CD4-positive, alpha-beta T cell treated with Interleukin-17A for 4 hours (primary cell): ENCODE results near the gene PPP6R2.

Experiments
- DNase-seq: peaks from one replicate; pipeline ENCODE4 v3.0.0-alpha.2; 2020; ENCODE audit warnings: mixed read lengths

Gene PPP6R2

DNA sequence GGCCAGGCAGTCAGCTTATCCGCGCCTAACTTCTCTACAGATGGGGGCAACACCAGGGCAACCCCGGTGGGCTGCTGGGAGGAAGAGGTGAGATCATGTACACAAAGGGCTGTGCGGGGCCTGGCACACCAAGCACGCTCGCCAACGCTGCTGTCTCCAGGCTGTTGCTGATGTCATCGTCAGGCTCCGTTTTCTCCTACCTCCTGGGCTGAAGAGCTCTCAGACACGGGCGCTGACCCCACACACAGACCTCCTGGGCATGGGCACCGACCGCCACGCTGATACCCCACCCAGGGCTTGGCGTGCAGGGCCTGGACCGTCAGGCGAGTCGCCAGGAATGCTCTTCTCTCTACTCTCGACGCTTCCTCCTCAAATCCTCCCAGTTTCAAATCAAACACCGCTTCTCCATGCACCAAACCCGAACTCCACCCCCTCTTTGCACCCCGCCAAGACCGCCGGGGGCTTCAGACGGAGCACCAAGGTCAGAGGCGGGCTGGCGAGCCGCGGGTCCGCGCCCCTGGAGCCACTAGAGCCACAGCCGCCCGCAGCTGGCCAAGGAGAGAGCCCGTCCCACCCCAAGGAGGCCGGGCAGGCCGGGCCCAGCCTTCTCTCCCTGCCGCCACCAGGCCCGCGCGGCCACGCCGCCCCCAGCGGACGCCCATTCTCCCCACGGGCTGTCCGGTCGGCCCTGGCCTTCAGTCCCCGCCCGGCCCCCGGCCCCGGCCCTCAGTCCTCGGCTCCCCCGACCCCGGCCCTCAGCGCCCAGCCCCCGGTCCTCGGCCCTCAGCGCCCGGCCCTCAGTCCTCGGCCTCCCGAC, 130.9 kb downstream of the PPP6R2 start:
- peak; percentile 54 for DNase-seq

DNA sequence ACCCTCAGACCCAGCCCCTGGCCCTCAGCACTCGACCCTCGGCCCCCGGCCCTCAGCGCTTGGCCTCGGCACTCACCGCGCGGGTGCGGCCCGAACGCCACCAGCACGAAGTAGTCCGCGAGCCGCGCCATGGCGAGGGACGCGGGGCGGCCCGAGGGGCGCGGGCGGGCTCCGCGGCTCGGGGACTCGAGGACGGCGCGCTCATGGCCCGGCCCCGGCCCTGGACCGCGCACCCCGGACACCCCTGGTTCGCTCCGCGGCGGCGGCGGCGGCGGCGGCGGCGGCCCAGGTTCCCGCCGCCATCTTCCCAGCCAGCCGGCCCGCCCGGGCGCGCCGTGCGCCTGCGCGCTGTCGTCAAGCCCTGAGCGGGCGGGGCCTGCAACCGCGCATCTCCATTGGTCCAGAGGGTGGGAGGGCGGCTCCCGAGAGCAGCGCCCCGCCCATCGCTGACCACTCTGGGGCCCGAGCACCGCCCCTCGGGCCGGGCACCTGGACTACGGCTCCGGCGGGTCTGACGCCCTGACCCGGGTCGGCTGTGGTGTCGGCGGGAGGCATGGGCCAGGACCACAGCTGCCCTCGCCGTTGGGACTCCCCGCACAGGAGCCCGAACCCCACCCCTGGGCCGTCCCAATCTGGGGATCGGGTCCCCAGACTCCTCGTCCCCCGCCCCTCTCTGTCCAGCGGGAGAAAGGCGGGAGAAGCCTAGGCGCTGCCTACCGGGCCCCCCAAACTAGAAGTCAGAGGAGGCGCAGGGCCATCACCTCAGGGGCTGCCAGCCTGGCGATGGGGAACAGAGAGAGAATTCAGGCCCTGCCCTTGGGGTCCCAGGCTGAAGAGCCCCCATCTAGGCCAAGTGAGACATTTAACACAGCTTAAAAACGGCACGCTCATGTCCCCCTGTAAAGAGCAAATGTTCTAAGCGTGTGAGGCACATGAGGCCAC, 131.9 kb downstream of the PPP6R2 start, which contains the start of gene SBF1:
Gene SBF1, minus strand, starts transcription at position 326 of the 942 bp plus-strand sequence. Its CDS starts 195 bp downstream, at position 131.
- peak; percentile 91 for DNase-seq

DNA sequence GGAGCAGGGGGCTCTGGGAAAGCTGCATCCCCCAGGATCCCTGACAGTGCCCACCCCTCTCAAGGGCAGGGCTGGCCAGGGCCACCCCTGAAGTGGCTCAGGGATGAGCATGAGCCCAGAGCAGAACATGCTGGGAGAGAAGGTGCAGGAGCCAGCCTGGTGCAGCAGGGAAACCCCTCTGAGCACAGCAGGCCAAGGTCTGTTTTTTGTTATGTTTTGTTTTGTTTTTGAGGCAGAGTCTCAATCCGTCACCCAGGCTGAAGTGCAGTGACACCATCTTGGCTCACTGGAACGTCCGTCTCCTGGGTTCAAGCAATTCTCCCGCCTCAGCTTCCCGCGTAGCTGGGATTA, 132.5 kb downstream of the PPP6R2 start:
- no peak for DNase-seq

DNA sequence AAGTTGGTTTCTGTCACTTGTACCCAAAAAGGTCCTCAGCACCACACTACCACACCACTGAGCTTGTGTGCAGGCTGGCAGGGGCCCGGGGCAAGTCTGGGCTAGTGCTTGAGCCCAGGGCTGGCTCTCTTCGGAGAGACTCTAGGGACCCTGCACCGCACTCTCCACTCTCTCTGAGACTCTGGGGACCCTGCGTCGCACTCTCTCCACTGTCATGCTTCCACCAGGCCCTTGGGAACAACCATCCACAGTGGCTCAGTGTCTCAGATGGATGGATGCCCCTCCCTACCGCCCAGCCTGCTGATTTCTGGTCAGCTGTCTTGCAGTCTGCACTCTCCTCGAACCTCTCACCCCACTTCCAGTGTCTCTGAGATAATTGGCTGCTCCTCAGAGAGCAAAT, 133.7 kb downstream of the PPP6R2 start:
- no peak for DNase-seq

DNA sequence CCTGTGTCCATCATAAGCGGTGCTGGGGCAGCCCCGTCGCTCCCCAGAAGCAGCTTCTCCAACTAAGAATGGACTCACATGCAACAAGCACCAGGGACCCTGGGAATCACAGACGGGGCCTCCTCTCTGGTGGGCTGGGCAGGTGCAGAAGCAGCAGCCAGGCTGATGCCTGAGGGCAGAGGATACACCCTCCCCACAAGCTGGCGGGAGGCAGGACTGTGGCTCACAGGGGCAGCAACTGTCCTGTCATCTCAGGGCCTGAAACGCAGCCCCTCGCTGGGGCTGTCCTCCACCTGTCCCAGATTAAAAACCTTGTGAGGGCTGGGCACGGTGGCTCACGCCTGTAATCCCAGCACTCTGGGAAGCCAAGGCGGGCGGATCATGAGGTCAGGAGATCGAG, 134.8 kb downstream of the PPP6R2 start:
- DNase-seq, result no peak

DNA sequence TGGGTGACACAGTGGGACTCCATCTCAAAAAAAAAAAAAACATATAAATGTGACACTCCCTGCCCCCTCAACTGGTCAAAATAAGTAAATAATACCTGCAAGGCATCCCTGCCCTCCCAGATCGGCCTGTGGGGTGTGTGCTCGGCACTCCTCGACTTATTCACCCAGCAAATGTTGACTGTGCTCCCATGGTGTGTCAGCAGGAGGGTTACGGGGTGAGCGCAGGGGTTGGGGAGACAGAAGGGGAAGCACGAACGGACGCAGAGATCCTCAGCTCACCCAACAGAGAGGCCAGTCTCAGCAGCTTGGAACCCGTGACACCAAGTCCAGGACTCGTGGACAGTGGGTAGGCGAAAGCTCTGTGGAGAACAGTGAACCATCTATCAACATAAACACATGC, 136.6 kb downstream of the PPP6R2 start:
- DNase-seq, result no peak

DNA sequence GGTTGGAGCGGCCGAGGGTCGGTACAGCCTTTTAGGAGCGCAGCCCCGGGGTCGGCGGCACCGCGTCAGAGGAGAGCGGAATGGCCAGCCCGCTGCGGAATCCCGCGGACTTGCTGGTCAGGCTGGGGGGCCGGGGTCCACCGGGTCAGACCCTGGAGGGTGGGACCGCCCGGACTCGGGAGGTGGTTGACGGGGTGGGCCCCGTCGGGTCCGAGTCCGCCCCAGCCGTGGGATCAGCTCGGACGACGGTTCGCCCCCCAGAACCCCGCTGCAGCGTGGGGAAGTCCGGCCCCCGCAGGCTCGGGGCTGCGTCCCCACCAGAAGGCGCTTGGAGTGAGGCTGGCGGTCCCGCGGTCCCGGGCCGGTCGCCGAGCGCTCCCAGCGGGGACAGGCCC, 137.9 kb downstream of the PPP6R2 start:
- DNase-seq, result no peak

DNA sequence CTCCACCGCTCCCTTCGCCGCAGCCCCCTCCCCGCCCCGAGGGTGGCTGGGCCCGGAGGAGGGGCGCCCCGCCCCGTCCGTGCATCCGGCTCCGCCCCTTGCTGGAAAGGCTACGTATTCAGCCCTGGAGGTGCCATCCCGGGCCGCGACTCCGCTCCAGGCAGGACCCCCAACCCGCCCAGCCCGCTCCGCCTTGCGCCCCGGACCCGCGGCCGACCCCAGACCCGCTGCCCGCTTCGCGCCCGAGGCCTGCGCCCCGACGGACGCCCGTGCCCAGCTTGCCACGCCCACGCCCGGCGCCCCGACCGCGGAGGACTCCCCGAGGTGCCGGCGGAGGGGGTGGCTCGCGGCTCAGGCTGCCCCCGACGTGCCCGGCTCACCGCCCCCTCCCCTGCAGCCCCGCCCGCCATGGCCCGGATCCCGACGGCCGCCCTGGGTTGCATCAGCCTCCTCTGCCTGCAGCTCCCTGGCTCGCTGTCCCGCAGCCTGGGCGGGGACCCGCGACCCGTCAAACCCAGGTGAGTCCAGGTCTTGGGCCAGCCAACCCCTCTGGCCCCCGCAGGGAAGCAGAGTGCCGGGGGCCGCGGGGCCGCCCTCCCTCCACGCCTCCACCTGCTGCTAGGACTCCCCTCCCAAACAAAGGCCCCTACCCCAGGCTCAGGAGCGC, 138.4 kb downstream of the PPP6R2 start, which contains the start of gene ADM2:
Gene ADM2, plus strand, starts transcription at position 104 of the 667 bp plus-strand sequence. Its CDS starts 305 bp downstream, at position 409.
- DNase-seq, result peak; percentile 86

DNA sequence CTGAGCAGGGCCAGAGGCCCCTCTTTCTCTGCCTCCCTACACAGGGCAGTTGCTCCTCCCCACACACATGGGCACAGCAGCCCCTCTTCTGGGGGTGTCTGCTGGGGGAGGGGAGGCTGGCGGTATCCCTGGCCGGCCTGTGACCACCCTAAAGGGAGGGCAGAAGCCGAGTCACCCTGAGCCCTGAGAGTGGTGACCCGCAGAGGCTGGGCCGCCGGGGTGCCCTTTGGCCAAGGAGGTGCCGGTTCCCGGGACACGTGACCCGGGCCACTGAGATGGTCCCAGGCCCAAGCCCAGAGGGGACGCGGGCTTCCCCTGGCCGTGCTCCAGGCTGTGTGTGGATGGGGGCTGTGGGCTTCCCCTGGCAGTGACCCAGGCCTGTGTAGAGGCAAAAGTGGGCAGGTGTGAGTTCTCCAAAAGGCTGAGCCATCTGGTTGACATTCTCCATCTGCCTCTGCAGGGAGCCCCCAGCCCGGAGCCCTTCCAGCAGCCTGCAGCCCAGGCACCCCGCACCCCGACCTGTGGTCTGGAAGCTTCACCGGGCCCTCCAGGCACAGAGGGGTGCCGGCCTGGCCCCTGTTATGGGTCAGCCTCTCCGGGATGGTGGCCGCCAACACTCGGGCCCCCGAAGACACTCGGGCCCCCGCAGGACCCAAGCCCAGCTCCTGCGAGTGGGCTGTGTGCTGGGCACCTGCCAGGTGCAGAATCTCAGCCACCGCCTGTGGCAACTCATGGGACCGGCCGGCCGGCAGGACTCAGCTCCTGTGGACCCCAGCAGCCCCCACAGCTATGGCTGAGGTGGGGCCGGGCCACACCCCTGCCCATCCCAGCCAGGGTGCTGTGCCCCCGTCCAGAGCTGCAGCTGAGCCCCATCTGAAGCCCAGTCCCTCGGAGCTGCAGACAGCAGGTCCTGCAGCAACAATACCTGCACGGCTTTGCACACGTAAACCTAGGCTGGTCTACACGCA, 139.3 kb downstream of the PPP6R2 start:
- DNase-seq, result no peak

DNA sequence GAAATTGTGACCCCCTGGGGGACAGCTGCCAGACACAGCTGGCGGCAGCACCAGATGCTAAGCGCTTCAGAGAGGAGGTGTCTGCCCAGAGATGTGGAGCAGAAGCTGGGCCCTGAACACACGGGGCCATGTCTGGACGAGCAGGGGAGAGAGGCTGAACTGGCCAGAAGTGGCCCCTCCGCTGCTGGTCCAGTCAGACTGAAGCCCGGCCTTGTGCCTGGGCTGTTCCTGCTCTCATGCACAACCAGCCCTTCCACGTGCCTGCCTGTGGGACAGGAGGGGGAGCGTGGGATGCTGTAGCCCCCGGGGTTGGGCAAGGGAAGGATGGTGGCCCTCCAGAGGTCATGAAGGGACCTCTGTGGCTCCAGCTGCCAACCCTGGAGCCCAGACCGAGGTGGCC, 140.0 kb downstream of the PPP6R2 start:
- DNase-seq, result no peak

DNA sequence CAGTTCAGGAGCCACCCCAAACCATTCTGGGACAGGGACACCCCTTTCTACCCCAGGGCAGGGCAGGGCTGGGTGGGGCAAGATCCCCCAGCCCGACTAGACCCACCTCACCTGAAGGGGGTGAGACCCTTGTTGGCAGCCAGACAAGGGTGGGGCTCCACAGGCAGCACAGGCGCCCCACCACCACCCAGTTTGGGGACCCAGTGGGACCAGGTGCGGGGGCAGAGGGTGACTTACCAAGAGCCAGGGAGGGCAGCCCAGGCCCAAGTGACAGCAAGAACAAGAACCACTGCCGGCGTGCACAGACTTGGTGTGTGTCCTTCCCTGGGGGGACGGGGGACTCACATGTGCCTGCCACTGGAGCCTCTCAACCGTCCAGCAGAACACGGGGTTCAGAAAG, 140.4 kb downstream of the PPP6R2 start:
- DNase-seq, result no peak

DNA sequence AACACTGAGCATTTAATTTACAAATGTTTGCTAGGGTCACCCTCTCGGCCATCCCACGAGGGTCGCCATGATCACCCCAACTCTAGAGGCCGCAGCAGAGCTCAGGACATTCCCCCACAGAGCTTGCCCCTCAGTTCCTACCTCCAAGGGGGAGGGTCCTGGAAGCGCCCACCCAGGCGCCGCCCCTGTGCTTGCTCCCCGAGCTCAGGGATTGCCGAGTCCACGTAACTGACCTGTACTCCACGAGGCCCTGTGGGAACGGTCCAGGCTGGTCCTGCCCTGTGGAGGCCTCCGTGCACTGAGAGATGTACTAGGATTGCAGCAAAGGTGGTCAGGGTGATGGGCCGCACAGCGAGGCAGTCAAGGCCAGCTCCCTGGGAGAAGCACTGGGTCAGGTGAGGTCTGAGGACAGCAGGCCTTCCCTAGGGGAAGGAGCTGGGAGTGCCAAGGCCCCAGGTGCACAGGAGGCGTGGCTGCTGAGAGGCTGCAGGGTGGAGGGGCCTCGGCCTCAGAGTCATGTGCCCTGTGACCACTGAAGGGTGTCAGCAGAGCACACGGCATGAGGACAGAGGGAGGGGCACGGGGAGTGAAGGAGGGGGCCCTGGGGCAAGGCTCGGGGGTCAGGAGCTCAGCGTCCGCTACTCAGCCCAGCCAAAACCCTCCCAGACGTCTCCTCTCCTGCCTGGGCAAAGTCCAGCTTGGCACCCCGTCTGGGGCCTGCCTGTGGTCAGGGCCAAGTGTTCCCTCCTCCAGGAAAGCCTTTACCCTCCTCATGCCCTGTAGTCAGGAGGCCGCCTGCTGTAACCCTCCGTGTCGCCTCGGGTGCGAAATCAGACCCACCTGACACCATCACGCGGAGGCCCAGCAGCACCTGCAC, 141.1 kb downstream of the PPP6R2 start:
- no peak for DNase-seq

DNA sequence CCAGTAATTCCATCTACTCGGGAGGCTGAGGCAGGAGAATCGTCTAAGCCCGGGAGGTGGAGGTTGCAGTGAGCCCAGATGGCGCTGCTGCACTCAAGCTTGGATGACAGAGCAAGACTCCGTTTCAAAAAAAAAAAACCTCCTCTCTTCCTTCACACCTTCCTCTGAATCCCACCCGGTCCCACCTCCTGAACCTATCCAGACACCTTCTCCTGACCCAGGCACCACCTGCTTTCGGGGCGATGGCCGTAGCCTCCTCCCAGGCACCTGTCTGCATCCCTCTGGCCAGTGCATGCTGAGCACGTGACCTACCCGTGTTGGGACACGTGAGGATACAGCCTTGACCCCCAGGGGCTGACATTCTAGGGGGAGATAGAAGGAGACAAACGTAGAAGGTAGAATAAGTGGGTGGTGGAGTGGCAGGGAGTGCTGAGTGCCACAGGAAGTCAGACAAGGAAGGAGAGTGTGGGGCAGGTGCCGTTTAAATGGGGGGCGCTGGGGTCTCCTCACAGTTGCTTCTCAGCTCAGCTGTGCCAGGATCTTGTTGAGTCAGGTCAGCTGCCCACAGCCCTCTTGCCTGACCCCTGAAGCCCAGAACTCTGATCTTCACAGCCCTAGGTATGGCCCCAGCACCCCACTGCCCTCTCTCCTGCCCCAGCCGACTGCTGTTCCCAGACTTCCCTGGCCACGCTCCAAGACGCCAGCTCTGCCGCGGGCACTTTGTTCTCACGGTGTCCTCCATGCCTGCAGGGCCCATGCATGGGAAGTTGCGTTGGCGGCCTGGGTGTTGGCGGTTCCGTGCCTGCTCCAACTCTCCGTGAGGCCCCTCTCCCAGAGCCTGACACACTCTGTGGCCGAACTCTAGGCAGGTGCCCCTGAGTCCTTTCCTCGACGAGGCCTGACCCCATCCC, 142.3 kb downstream of the PPP6R2 start:
- no peak for DNase-seq

DNA sequence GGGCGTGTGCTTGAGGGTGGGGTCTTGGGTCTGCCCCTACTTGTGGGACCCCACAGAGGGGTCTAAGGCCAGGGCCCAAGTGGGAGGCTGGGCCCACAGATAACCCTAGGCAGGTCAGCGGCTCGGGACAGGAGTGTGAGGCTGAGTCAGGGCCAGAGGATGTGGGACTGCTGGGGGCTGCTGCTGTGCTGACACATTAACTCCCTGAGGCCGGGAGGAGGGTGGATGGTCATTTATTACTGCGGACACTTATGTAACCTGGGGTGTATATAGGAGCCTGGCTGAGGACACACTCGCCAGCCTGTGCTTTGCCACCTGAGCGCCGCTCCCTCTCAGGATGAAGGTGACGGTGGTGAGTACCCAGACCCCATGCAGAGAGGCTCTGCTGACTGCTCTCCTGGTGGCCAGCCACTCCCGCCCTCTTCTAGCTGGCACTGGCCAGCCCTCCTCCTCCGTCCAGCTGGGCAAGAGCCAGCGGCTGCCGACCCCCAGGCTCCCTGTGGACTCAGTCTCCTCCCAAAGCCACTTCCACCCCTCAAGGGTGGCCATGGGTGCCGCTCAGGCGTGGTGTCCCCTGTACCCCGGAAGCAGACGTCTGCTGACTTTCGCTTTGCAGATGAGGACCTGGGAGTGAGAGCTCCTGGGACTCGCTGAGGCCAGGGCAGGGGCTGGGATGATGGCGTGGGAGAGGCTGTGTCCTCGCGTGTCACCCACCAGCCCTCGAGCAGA, 143.6 kb downstream of the PPP6R2 start, which contains the start of gene MIOX:
Gene MIOX, plus strand, starts transcription at position 299 of the 729 bp plus-strand sequence. Its CDS starts 39 bp downstream, at position 338.
- no peak for DNase-seq

DNA sequence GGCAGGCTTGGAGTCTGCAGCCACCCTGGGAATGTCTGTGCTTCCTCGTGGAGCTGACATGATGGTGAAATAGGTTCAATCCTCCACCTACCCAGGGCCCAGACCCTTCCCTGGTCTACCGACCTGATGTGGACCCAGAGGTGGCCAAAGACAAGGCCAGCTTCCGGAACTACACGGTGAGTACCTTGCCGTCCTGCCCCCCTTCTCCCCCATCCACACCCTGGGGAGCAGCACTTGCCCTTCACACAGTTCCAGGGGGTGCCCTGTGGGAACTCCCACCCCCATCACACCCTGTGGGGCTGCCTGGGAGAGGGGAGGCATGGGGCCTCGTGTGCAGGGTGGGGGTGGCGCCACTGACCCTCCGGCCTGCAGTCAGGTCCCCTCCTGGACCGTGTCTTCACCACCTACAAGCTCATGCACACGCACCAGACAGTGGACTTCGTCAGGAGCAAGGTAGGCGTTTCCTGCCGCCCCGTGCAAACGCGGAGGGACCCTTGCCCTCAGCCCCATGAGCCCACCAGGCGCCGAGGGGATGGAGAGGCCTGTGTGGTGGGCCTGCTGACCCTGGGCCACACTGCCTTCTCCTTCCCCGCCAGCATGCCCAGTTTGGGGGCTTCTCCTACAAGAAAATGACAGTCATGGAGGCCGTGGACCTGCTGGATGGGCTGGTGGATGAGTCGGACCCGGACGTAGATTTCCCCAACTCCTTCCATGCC, 144.3 kb downstream of the PPP6R2 start:
- DNase-seq, result no peak

DNA sequence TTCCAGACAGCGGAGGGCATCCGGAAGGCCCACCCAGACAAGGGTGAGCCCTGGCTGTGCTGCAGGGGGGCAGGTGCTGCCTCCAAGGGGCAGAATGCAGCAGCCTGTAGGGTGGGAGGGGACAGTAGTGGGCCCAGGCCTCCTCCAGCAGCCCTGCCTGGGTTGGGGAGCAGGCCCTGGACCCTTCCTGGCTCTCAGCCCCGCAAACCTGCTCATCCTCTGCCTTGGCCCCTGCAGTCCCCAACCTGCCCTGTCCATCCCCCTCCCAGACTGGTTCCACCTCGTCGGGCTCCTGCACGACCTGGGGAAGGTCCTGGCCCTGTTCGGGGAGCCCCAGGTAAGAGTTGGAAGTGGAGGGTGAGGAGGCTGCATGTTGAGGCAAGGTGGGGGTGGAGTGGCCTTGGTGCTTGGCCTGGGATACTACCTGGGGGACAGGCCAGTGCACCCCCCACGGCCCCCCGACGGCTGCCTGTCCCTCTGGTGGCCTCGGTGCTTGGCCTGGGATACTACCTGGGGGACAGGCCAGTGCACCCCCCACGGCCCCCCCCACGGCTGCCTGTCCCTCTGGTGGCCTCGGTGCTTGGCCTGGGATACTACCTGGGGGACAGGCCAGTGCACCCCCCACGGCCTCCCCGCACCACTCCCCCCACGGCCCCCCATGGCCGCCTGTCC, 145.0 kb downstream of the PPP6R2 start:
- no peak for DNase-seq

DNA sequence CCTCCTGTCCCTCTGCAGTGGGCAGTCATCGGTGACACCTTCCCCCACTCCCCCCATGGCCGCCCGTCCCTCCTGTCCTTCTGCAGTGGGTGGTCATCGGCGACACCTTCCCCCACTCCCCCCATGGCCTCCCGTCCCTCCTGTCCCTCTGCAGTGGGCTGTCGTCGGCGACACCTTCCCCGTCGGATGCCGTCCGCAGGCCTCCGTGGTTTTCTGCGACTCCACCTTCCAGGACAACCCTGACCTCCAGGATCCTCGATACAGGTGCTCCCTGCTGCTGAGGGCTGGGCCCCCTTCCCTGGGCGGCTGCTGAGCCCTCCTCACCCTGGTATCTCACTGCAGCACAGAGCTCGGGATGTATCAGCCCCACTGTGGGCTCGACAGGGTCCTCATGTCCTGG, 145.8 kb downstream of the PPP6R2 start:
- DNase-seq, result no peak
